Measurements from ENCODE around the gene HOXC11. TPM values are rescaled to one million over a fixed set of nuclear protein-coding genes. Genes with fewer than 3 reads are reported as not detected.
A peak's percentile ranks its signal among the peaks of the same experiment; 100 is the strongest.

HOXC11 gene
- total RNA-seq, 2 donors from 2014 or later: not detected

- no peak for ATAC-seq
- DNase-seq: no peak
- intact Hi-C loops (cut with DNase I, micrococcal nuclease): no loop called here
These were observed 51.8 kb downstream of the HOXC11 start for GRCh38 chr12:54024581-54025305.

- intact Hi-C loops (cut with DNase I, micrococcal nuclease): no loop called here
- DNase-seq (no peak), ATAC-seq (no peak)
These were observed 52.8 kb downstream of the HOXC11 start for GRCh38 chr12:54025499-54026405.

GRCh38 chr12:54026640-54027441, 53.9 kb downstream of the HOXC11 start:
- ATAC-seq (peak; percentile 66), DNase-seq (no peak)
- intact Hi-C loops (cut with DNase I, micrococcal nuclease): no loop called here

Small RNA genes lying within 50 kb of the gene (microRNA-seq; reads per million reads assigned to microRNA genes)
- 845 to 2,120 reads per million in 2 donors for gene MIR196A2

Other genes starting within 250 kb of the HOXC11 start
- gene CALCOCO1, start 245.7 kb upstream of the HOXC11 start, total RNA-seq: 10 to 100 TPM; 65.0 to 91.0 TPM
- not detected for gene CISTR, start 221.1 kb upstream of the HOXC11 start, total RNA-seq
- not detected for gene HOXC13, start 34.3 kb upstream of the HOXC11 start, total RNA-seq
- gene HOXC12, start 18.2 kb upstream of the HOXC11 start, total RNA-seq: not detected
- not detected for gene HOTAIR, start 1.8 kb downstream of the HOXC11 start, total RNA-seq
- not detected for gene HOXC10, start 12.0 kb downstream of the HOXC11 start, total RNA-seq
- not detected for gene HOXC9, start 27.0 kb downstream of the HOXC11 start, total RNA-seq
- gene HOXC8, start 35.9 kb downstream of the HOXC11 start, total RNA-seq: not detected
- gene HOXC6, start 55.3 kb downstream of the HOXC11 start, total RNA-seq: not detected
- not detected for gene HOXC5, start 59.9 kb downstream of the HOXC11 start, total RNA-seq
- gene HOXC4, start 80.7 kb downstream of the HOXC11 start, total RNA-seq: under 1 TPM in 1 of 2 donors, not detected in 1; 0.18 TPM
- 10 to 100 TPM; 28.0 to 31.4 TPM for gene SMUG1, start 215.9 kb downstream of the HOXC11 start, total RNA-seq